Raji (cell line): ENCODE measurements around the gene ZCCHC24.

Experiments
- POLR2A ChIP-seq: IDR thresholded peaks from 2 replicates; pipeline ENCODE4 v1.6.1; 2011; ENCODE audit warnings: low read depth, low read length, control low read depth; ENCODE audit not compliant: insufficient read depth

ZCCHC24 gene

DNA sequence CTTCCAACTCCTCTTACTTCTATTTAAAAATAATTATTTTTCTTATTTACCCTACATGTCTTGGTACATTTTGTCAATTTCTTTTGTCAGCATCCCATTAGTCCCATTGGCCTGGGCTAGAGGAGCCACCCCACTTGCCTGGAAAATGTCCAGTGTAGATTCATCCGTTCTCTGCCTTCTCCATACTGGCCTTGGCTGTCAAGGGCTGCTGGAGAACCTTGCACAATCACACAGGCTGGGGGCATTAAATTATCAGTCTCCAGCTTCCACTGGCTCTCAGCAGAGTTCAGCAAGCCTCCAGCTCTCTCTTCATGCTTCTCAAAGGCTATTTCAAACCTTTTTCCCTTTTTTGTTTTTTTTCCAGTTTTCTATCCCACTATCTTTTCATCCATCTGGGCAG lies 13.8 kb upstream of the ZCCHC24 start:
- TF ChIP-seq POLR2A = no peak

GRCh38 chr10:79458483-79458882 lies 13.1 kb upstream of the ZCCHC24 start:
- no peak for TF ChIP-seq POLR2A

DNA sequence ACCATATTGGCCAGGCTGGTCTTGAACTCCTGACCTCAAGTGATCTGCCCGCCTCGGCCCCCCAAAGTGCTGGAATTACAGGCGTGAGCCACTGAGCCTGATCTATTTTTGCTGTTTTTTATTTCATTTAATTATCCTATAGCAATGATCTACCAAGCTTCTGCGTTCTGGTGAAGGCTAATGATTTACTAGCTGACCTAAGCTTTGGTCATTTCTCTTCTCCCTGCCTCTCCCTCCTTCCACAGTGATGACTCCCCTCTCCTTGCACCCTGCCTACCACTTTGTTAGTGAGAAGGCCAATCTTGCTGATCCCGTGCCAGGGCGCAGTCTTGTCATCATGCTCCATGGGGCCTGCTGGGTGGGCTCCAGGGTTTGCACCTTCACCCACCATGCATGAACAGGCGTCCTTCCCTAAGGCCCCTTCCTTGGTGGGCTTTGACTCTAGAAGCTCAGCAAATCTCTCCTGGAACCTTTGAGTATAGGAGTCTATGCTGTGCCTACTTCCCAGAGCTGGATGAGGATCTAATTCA lies 11.9 kb upstream of the ZCCHC24 start:
- TF ChIP-seq POLR2A = no peak

GRCh38 chr10:79454259-79454658 lies 8.8 kb upstream of the ZCCHC24 start:
- no peak for TF ChIP-seq POLR2A

DNA sequence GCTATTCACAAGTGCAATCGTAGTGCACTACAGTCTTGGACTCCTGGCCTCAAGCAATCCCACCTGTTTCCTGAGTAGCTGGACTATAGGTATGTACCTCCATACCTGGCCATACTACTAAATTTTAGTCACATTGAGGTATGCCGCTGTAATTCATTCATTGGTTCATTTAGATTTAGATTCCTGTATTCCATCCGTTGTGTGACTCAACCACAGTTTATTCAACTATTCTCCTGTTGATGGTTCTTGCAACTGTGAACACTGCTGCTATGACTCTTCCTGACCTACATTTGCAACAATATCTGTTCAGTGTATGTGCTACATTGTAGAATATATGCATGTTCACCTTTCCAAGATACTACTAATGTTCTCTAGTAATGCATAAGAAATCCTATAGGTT lies 8.0 kb upstream of the ZCCHC24 start:
- no peak for TF ChIP-seq POLR2A

- no peak for TF ChIP-seq POLR2A
These were observed 6.8 kb upstream of the ZCCHC24 start for GRCh38 chr10:79452174-79452611.

DNA sequence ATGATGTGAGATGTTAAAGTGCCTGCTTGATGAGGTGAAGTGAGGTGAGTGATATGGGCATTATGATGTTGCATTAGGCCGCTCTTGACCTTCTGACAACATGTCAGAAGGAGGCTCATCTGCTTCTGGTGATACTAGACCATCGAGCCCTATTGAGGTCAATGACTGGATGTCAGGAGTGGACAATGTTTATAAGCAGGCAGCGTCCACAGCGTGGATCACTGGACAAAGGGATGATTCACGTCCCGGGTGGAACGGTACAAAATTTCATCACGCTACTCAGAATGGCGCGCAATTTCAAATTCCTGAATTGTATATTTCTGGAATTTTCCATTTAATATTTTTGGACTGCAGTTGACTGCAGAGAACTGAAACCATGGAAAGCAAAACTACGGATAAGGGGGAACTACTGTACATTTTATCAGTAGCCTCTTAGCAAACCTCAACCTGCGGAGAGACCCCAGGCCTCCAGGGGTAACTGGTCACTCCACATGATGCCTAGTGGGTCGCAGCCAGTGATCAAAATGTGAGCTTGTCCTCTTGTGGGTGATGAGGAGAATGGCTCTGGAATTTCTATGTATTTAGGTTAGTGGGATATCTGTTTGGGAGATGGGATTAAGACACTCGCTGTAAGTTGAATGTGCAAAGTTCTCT lies 5.7 kb upstream of the ZCCHC24 start:
- TF ChIP-seq POLR2A = no peak

DNA sequence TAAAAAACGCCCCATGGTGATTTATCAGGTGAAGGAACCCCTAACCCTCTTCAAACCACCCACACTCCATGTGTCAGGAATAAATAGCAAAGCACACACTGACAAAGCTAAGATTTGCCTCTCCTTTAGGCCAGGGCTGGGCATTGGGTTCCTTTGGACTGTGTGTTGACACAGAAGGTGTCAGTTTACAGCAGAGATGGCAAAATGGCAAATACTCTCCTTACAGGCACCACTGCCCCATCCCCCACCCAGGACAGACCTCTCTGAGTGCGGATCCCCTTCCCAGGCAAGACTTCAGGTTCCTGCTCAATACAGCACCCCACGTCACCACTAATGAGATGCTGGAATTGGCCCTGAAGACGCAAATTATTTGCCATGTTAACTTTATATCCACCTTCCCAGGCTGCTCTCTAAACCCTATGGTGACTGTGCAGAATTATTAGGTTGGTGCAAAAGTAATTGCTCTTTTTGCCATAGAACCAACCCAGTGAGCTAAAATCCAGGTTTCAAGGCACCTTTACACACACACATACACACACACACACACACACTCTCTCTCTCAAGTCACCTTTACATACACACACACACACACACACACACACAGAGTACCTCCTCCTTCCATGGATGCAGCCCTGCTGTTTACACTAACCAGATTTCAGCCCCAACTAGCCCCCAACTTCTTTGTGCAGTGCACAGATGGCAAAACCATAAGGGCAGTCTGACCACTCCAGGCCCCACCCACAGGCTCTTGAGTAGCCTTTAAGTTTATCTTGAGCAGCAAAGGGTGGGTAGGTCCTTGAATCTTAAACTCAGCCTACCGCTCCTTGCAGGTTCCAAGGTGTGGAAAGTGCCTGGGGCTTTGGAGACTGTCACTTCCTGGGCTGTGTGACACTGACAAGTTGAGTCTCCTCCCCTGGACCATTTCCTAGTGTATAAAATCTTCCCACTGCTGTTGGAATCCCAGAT lies 4.0 kb upstream of the ZCCHC24 start:
- TF ChIP-seq POLR2A = no peak

DNA sequence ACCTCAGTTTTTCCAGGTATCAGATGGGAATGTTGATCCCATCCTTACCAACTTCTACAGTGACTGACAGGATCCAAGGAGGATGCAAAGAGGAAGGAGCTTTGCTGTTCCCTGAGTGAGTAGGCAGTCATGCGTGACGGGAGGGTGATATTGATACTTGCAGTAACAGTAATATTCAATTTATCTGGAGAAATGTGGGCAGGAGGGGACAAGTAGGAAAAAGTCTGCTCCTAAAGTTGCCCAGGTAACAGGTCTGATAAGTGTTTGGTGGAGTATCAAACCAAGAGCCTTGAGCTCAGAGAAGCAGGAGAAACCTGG lies 3.3 kb upstream of the ZCCHC24 start:
- TF ChIP-seq POLR2A = no peak

GRCh38 chr10:79447911-79448731 lies 2.7 kb upstream of the ZCCHC24 start:
- no peak for TF ChIP-seq POLR2A

DNA sequence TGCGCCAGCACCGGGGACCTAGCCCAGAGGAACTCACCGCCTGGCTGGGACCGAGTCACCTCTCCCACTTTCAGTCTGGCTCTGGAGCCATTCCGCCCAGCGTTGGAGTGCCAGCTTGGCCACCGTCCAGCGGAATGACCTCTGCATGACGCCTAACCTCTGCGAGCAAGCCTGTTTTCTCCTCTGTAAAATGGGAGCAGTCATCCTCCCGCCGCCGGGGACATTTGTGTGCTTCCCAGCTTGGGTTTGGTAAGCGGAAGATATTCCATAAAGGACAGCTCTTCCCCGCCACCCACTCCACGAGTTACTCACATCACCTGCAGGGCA lies 1.3 kb upstream of the ZCCHC24 start:
- no peak for TF ChIP-seq POLR2A

DNA sequence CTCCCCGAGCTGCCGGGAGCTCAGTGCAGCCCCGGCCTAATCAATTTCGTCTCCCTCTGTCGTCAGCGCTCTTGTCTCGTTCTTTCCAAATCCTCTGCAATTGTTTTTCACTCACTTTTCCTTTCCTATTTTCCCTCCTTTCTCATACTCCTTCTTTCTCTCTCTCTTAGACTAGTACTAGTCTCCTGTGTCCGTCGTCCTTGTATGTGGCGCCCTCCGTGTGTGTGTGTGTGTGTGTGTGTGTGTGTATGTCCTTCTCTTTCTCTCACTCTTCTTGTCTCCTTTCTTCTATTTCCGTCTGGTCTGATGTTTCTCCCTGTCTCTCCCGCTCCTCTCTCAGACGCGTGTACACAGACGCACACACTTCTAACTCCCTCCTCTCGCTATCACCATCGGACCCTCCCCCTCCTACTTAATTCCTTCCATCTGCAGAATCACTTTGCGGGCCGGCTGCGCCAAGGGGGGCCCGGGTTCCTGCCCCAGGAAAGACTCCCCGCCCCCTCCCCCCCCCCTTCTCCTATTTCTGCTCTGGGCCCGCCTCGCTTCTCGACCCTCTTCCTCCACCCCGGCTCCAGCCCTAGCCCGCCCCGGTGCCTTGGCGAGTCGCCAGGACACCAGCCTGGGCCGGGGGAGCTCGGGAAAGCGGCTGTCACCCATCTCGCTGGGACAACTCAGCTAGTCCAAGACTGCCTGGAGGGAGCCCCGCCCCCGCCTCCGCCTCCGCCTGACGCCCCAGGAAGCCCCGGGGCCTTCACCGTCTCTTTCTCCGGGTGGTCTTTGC lies 743 bp upstream of the ZCCHC24 start:
- no peak for TF ChIP-seq POLR2A

DNA sequence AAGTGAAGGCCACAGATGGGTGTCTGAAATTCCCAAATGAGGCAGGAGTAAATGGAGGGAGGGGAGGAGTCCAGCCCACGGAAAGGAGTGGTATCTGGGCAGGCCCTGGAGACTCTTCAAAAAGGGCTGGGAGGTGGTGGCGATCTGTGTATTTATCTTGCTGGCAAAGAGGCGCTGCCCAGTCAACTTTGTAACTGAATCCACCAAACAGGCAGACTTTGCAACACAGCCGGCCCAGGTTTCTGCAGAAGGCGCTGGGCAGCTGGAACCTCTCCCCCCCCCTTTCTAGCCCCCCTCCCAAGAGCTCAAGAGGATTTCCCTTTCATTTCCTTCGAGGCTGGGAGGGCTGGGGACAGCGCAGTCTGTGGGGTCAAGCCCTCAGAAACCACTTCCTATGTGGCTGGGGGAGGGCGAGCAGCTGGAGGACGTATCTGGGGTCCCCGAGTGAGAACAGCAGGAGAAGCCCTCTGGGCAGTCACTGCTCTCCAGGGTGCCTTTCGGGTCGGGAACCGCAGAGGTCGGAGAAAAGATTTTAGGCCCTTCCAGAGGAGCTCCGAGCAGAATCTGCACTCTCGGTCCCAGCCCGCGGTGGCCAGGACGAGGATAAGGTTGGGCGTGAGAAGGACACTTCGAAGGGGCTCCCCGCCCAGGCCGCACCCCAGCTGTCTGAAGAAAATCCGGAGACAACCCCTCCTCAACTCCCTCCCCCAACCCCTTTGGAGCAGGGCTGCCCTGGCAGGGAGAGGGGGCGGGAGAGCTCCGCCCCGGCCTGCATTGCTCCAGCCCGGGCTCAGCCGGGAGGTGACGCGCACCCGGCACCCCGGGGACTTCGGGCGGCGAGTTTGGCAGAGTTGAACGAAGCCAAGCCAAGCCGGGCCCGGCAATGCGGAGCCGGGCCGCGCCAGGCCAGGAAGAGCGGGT lies 965 bp downstream of the ZCCHC24 start:
- TF ChIP-seq POLR2A = no peak
